GM12892 (cell line): Measurements from ENCODE around the gene HTRA1.

Source experiments
- POLR2A ChIP-seq: IDR thresholded peaks from 2 replicates; pipeline ENCODE4 v1.6.1; 2011; ENCODE audit warnings: low read depth, low read length, control low read depth
- POLR2AphosphoS5 ChIP-seq: IDR thresholded peaks from 2 replicates; pipeline ENCODE4 v1.6.1; 2011; ENCODE audit warnings: low read depth, low read length, control low read depth

- TF ChIP-seq POLR2AphosphoS5, result no peak
- TF ChIP-seq POLR2A, result no peak
Observed at GRCh38 chr10:122487174-122487765, 25.9 kb downstream of the HTRA1 start.
